Nephron (organoid): ENCODE measurements around the gene SSBP3.

Experiments used
- H3K27ac Mint-ChIP-seq, 3 experiments: 2 replicates each; pipeline ENCODE4 v1.8.0; 2020; ENCODE audit warnings: mixed read lengths in 3 of 3, mild to moderate bottlenecking in 2 of 3, moderate library complexity in 1 of 3
- H3K27me3 Mint-ChIP-seq: 2 replicates; pipeline ENCODE4 v1.8.0; 2021; ENCODE audit warnings: low read depth, mild to moderate bottlenecking, moderate library complexity, mixed read lengths
- H3K36me3 Mint-ChIP-seq: 2 replicates; pipeline ENCODE4 v1.8.0; 2020; ENCODE audit warnings: low read depth, mixed read lengths
- H3K4me1 Mint-ChIP-seq: 2 replicates; pipeline ENCODE4 v1.8.0; 2020; ENCODE audit warnings: mixed read lengths
- H3K4me3 Mint-ChIP-seq, 3 experiments: 2 replicates each; pipeline ENCODE4 v1.8.0; 2020; ENCODE audit warnings: mild to moderate bottlenecking in 3 of 3, mixed read lengths in 3 of 3, moderate library complexity in 2 of 3
- H3K9me3 Mint-ChIP-seq: 2 replicates; pipeline ENCODE4 v1.8.0; 2020; ENCODE audit warnings: mixed read lengths
- TF ChIP-seq, protein P1 (sequence below), 3 experiments: fragments of 200-600 bp; sonication (generic); IDR thresholded peaks; one replicate each; pipeline ENCODE4 v1.5.0; 2021; ENCODE audit warnings: antibody characterized with exemption in 3 of 3; ENCODE audit not compliant: unreplicated experiment in 3 of 3

SSBP3 gene

DNA sequence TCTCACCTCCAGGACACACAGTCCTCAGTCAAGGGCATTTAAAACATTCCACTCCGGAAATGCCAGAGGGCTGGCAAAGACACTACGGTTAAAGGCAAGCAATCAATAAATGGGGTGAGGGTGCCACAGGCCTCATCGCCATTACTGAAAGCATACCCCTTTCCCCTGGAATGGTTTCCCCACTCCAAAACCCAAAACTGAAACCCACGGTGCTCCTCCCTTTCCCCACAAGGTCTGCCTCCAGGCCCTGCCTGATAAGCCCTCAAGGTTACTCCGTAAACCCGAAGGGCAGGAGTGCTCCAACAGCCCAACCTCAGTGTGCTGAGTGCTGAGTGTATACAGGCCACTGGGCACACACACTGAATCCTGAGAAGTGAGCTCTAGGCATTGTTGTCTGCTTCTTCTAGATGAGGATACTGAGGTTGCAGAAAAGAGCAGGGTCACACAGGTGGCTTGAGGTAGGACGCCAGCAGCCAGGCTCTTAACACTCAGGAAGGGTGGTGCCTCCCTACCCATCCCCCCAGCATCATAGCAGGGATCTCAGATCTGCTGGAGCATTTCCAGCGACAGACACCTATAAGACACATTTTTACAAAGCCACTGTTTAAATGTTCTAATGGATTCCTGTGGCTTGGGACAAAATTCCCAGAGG lies 29.0 kb downstream of the SSBP3 start:
- peaks cover 32% of the 10 kb centered on the region for H3K36me3 Mint-ChIP-seq
- TF ChIP-seq, protein P1, sequence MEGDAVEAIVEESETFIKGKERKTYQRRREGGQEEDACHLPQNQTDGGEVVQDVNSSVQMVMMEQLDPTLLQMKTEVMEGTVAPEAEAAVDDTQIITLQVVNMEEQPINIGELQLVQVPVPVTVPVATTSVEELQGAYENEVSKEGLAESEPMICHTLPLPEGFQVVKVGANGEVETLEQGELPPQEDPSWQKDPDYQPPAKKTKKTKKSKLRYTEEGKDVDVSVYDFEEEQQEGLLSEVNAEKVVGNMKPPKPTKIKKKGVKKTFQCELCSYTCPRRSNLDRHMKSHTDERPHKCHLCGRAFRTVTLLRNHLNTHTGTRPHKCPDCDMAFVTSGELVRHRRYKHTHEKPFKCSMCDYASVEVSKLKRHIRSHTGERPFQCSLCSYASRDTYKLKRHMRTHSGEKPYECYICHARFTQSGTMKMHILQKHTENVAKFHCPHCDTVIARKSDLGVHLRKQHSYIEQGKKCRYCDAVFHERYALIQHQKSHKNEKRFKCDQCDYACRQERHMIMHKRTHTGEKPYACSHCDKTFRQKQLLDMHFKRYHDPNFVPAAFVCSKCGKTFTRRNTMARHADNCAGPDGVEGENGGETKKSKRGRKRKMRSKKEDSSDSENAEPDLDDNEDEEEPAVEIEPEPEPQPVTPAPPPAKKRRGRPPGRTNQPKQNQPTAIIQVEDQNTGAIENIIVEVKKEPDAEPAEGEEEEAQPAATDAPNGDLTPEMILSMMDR (IDR thresholded peaks at IDR 0.05; ENCODE audit: unreplicated experiment in 3 of 3), result no peak
- H3K4me3 Mint-ChIP-seq, result no peak overlapping the region
- H3K27ac Mint-ChIP-seq, result peak overlapping the region; percentile 79 to 96 (median 93)
- peaks cover 73% of the 10 kb centered on the region for H3K4me1 Mint-ChIP-seq
- no peaks in the 10 kb centered on the region for H3K9me3 Mint-ChIP-seq
- H3K27me3 Mint-ChIP-seq, result no peaks in the 10 kb centered on the region

DNA sequence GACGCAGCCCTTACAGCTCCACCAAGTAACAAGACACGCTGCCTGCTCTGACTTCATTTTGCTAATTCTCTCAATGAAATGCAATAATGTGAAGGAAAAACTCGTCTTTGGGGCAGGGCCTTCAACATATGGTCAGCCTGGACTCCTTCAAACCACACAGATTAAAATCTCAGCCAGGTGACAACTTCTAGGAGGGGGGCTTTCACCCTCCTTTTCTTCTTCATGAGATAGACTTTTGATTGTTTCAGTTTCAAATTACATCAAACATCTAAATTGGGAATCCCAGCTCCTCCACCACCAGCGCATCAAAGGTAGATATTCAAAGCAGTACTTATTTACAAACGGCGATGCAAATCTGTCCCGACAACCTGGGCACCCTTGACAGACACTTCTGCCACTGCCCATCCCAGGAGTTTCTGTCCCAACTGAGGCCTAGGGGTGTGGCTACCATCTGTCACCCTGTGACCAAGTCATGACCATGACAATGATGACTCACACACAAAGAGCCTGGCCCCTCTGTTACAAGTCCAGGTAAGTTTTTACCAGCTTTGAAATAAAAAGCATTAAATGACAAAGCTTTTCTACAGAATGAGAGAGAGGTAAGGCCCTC lies 29.7 kb downstream of the SSBP3 start:
- no peaks in the 10 kb centered on the region for H3K27me3 Mint-ChIP-seq
- TF ChIP-seq, protein P1 (IDR thresholded peaks at IDR 0.05; ENCODE audit: unreplicated experiment in 3 of 3), result no peak
- H3K4me3 Mint-ChIP-seq, result no peak overlapping the region
- H3K4me1 Mint-ChIP-seq, result peaks cover 79% of the 10 kb centered on the region
- peak overlapping the region; percentile 72 to 86 (median 79) for H3K27ac Mint-ChIP-seq
- peaks cover 36% of the 10 kb centered on the region for H3K36me3 Mint-ChIP-seq
- no peaks in the 10 kb centered on the region for H3K9me3 Mint-ChIP-seq

DNA sequence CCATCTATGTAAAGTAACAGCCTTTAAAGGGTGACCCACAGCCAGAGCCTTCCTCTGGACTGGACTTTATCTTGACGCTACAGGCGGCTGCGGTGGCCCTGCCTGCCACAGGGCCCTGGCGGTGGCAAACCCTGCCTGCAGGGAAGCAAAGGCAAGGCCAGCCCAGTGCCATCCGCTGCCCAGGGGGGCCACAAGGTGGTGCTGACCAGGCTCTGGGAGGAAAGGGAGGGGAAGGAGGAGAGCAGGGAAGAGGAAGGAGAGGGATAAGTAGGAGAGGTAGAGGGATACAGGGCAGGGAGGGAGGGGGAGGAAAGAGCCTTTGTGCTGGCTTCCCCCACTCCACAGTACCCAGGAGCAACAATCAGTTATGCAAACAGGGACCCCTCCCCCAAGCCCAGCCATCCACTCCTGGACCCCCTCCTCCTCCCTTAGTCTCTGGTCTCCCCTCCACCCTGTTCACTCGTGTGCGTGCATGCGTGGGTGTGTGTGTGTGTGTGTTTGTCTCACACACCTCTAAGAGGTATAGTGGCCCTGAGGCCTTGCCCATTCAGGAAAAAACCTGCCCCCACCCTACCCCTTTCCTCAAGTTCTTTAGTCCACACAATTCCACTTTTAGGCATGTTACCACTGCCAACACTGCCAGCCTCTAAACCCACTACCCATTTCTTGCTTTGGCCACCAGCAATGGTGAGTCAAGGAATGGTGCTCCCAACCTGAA lies 30.3 kb downstream of the SSBP3 start:
- H3K27ac Mint-ChIP-seq, result peak overlapping the region; percentile 72 to 86 (median 79)
- H3K9me3 Mint-ChIP-seq, result no peaks in the 10 kb centered on the region
- TF ChIP-seq, protein P1 (IDR thresholded peaks at IDR 0.05; ENCODE audit: unreplicated experiment in 3 of 3), result no peak
- H3K4me1 Mint-ChIP-seq, result peaks cover 85% of the 10 kb centered on the region
- H3K4me3 Mint-ChIP-seq, result no peak overlapping the region
- peaks cover 39% of the 10 kb centered on the region for H3K36me3 Mint-ChIP-seq
- no peaks in the 10 kb centered on the region for H3K27me3 Mint-ChIP-seq

DNA sequence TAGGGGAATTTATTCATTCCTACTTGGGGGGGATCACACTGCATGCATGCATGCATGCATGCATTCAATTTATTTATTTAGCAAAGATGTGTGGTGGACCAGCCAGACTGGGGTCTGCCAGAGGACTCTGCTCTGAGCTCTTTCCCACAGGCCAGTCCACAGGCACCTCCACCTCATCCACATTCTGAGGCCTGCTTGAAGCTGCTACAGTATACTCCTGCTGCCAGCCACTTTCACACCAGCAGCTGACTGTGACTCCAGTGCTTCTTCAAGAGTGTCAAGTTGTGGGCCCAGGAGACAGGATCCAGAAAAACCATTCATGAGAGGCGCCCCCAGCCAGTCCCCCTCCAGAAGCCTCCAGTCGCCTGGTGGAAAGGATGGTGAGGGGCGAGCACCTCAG lies 30.9 kb downstream of the SSBP3 start:
- H3K4me1 Mint-ChIP-seq, result peaks cover 89% of the 10 kb centered on the region
- H3K4me3 Mint-ChIP-seq, result no peak overlapping the region
- peaks cover 39% of the 10 kb centered on the region for H3K36me3 Mint-ChIP-seq
- H3K27me3 Mint-ChIP-seq, result no peaks in the 10 kb centered on the region
- no peaks in the 10 kb centered on the region for H3K9me3 Mint-ChIP-seq
- TF ChIP-seq, protein P1 (IDR thresholded peaks at IDR 0.05; ENCODE audit: unreplicated experiment in 3 of 3), result no peak
- H3K27ac Mint-ChIP-seq, result peak overlapping the region; percentile 62 to 85 (median 72)

DNA sequence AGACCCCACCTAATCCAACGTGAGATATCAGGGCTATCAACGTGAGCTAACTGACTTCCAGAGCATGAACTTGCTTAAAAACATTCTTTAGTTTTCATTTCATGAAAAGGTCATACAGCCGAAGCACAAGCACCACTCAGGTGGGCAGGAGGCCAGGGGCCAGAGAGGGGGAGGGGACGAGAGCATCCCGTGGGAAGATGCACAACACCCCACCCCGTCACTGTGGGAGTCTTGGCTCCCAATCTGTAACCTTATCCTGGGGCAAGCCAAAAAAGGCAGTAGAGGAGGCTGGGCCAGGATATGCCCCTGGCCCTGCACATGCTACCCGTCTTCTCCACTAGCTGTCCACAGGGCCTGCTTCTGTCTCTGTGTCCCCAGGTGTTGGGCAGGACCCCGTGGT lies 31.4 kb downstream of the SSBP3 start:
- Mint-ChIP-seq H3K27ac (peak overlapping the region in 2 of 3 experiments; percentile 62 to 85), H3K36me3 (peaks cover 42% of the 10 kb centered on the region), H3K27me3 (no peaks in the 10 kb centered on the region), H3K4me3 (no peak overlapping the region), H3K9me3 (no peaks in the 10 kb centered on the region), H3K4me1 (peaks cover 86% of the 10 kb centered on the region)
- TF ChIP-seq, protein P1 (IDR thresholded peaks at IDR 0.05; ENCODE audit: unreplicated experiment in 3 of 3), result no peak
